Loucy (cell line): ENCODE data around the gene DRD3.

Experiments
- EZH2phosphoT487 ChIP-seq: fragments of 200-600 bp; IDR thresholded peaks from 2 replicates; pipeline ENCODE4 v1.6.1; 2018; ENCODE audit warnings: antibody characterized with exemption, mild to moderate bottlenecking, moderate library complexity, borderline replicate concordance
- TF ChIP-seq, protein P1 (sequence below): fragments of 200-600 bp; sonication (generic); conservative IDR thresholded peaks from 2 replicates; pipeline ENCODE4 v1.5.1; 2014; ENCODE audit warnings: mild to moderate bottlenecking, antibody characterized with exemption, low read length

DNA sequence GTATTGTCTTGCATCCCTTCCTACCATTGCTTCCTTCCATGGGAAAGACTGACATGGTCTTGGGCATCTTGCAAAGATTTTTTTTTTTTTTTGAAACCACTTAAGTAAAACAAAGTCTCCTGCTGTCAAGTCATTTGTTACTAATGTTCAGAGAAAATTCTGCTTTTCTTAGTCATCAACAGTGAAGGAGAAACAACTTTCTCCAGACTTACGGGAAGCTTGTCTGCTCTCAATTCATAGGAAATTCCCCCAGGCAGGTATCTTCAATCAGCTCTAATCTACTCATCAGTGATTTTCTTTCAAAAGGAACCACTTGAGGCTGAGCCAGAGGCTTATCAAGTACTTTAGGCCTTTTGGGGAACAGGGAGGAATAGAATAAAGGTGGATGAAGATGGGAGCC lies 15.9 kb upstream of the DRD3 start:
- TF ChIP-seq, protein P1, sequence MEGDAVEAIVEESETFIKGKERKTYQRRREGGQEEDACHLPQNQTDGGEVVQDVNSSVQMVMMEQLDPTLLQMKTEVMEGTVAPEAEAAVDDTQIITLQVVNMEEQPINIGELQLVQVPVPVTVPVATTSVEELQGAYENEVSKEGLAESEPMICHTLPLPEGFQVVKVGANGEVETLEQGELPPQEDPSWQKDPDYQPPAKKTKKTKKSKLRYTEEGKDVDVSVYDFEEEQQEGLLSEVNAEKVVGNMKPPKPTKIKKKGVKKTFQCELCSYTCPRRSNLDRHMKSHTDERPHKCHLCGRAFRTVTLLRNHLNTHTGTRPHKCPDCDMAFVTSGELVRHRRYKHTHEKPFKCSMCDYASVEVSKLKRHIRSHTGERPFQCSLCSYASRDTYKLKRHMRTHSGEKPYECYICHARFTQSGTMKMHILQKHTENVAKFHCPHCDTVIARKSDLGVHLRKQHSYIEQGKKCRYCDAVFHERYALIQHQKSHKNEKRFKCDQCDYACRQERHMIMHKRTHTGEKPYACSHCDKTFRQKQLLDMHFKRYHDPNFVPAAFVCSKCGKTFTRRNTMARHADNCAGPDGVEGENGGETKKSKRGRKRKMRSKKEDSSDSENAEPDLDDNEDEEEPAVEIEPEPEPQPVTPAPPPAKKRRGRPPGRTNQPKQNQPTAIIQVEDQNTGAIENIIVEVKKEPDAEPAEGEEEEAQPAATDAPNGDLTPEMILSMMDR, result no peak
- no peak for TF ChIP-seq EZH2phosphoT487
